GM12878 (cell line): ENCODE data around the gene POMT1. TPM values are rescaled to one million over a fixed set of nuclear protein-coding genes. Genes with fewer than 3 reads are reported as not detected.
A peak's percentile ranks its signal among the peaks of the same experiment; 100 is the strongest.

Experiments used
- ATAC-seq: fragments of 200-7000 bp; cut with Tn5 transposase; 3 replicates; pipeline ENCODE4 v1.9.1; 2020; ENCODE audit warnings: mild to moderate bottlenecking, moderate library complexity
- BruUV-seq: library from RNA; stranded (reverse); fragments of 400-500 nt; replicated peaks from 2 replicates; lab custom pipeline; 2021; lab: Mats Ljungman, UMichigan
- CTCF ChIA-PET: fragments of 300-600 bp; sonication (Branson Sonifier 250); formaldehyde crosslinking; extraction: SDS; loops from one replicate; lab custom pipeline; 2021; ENCODE audit warnings: inconsistent platforms; lab: Yijun Ruan, JAX
- POLR2A ChIA-PET: fragments of 350-600 bp; formaldehyde crosslinking; extraction: SDS; loops from one replicate; lab custom pipeline; 2021; ENCODE audit warnings: inconsistent platforms; lab: Charles Lee
- RAD21 ChIA-PET: fragments of 300-600 bp; sonication (Branson Sonifier 250); formaldehyde crosslinking; loops from one replicate; lab custom pipeline; 2023; ENCODE audit warnings: antibody characterized with exemption; ENCODE audit not compliant: unreplicated experiment; lab: Charles Lee
- SMC1A ChIA-PET: fragments of 300-600 bp; sonication (Branson Sonifier 250); formaldehyde crosslinking; loops from one replicate; lab custom pipeline; 2023; ENCODE audit not compliant: unreplicated experiment, uncharacterized antibody; lab: Charles Lee
- DNase-seq: peaks from one replicate; pipeline ENCODE4 v3.0.0-alpha.2; 2011; ENCODE audit warnings: low read depth, low spot score
- FAIRE-seq: peaks from 3 replicates; lab custom pipeline; 2011; peaks lifted over from hg19 to GRCh38; lab: Jason Lieb, UNC
- H2AFZ ChIP-seq: 2 replicates; pipeline ENCODE4 v1.6.0; 2011; ENCODE audit warnings: low read depth, low read length, control low read depth; ENCODE audit not compliant: control insufficient read depth
- H3K27ac ChIP-seq: 2 replicates; pipeline ENCODE4 v1.5.1; 2011; ENCODE audit warnings: control low read depth; ENCODE audit not compliant: control insufficient read depth, insufficient read depth
- H3K27me3 ChIP-seq, 2 experiments: replicated peaks in 1 of 2; 2 replicates each; pipeline versions ENCODE4 v1.6.0 to v1.6.1; 2011; ENCODE audit warnings: low read length in 1 of 2; ENCODE audit not compliant: control insufficient read depth in 2 of 2, insufficient read depth in 2 of 2
- H3K36me3 ChIP-seq, 2 experiments: 2 replicates each; pipeline ENCODE4 v1.5.1; 2011; ENCODE audit warnings: low read length in 1 of 2; ENCODE audit not compliant: control insufficient read depth in 2 of 2, insufficient read depth in 2 of 2
- H3K4me1 ChIP-seq: 2 replicates; pipeline ENCODE4 v1.6.1; 2011; ENCODE audit warnings: mild to moderate bottlenecking, low read length, moderate library complexity, mixed read lengths; ENCODE audit not compliant: control insufficient read depth, insufficient read depth
- H3K4me2 ChIP-seq: 2 replicates; pipeline ENCODE4 v1.6.0; 2011; ENCODE audit warnings: control low read depth; ENCODE audit not compliant: control insufficient read depth, insufficient read depth
- H3K4me3 ChIP-seq: fragments of 200-600 bp; sonication (generic); 2 replicates; pipeline ENCODE4 v1.5.1; 2016
- H3K79me2 ChIP-seq: 2 replicates; pipeline ENCODE4 v1.6.0; 2011; ENCODE audit warnings: low read length; ENCODE audit not compliant: control insufficient read depth, insufficient read depth
- H3K9ac ChIP-seq: 2 replicates; pipeline ENCODE4 v1.8.0; 2011; ENCODE audit warnings: low read length, control low read depth, mixed read lengths; ENCODE audit not compliant: control insufficient read depth, insufficient read depth
- H3K9me3 ChIP-seq: replicated peaks from 3 replicates; pipeline ENCODE4 v1.5.1; 2011; ENCODE audit warnings: mild to moderate bottlenecking, low read length; ENCODE audit not compliant: control insufficient read depth, insufficient read depth
- H4K20me1 ChIP-seq: 2 replicates; pipeline ENCODE4 v1.6.0; 2011; ENCODE audit not compliant: control insufficient read depth, insufficient read depth
- BCL3 ChIP-seq: IDR thresholded peaks from 2 replicates; pipeline ENCODE4 v1.6.1; 2011; ENCODE audit warnings: borderline replicate concordance, low read depth, mild to moderate bottlenecking, moderate library complexity, low read length; ENCODE audit not compliant: insufficient read depth, poor library complexity, severe bottlenecking
- JUNB ChIP-seq: IDR thresholded peaks from 2 replicates; pipeline ENCODE4 v1.6.1; 2016; ENCODE audit warnings: antibody characterized with exemption, mild to moderate bottlenecking
- NFXL1 ChIP-seq: fragments of 450-650 bp; IDR thresholded peaks from 2 replicates; pipeline ENCODE4 v1.6.1; 2017; ENCODE audit warnings: antibody characterized with exemption, mild to moderate bottlenecking, borderline replicate concordance
- NR2C1 ChIP-seq: fragments of 450-650 bp; IDR thresholded peaks from 2 replicates; pipeline ENCODE4 v1.6.1; 2017; ENCODE audit warnings: antibody characterized with exemption, mild to moderate bottlenecking, moderate library complexity
- PKNOX1 ChIP-seq: fragments of 450-650 bp; IDR thresholded peaks from 2 replicates; pipeline ENCODE4 v1.6.1; 2016; ENCODE audit warnings: mild to moderate bottlenecking
- POLR2A ChIP-seq: IDR thresholded peaks from 2 replicates; pipeline ENCODE4 v1.6.1; 2011; ENCODE audit warnings: low read depth, mild to moderate bottlenecking, low read length
- RELB ChIP-seq: fragments of 450-650 bp; IDR thresholded peaks from 2 replicates; pipeline ENCODE4 v1.6.1; 2017; ENCODE audit warnings: low read depth, mild to moderate bottlenecking, moderate library complexity
- SIN3A ChIP-seq: IDR thresholded peaks from 2 replicates; pipeline ENCODE4 v1.6.1; 2012; ENCODE audit warnings: low read depth, low read length, improper control_type of control experiment
- SMAD5 ChIP-seq: IDR thresholded peaks from 2 replicates; pipeline ENCODE4 v1.6.1; 2016; ENCODE audit warnings: antibody characterized with exemption, low read depth
- SMARCA5 ChIP-seq: fragments of 450-650 bp; IDR thresholded peaks from 2 replicates; pipeline ENCODE4 v1.6.1; 2017; ENCODE audit warnings: mild to moderate bottlenecking
- TARDBP ChIP-seq: IDR thresholded peaks from 2 replicates; pipeline ENCODE4 v1.6.1; 2016; ENCODE audit warnings: borderline replicate concordance
- ZNF217 ChIP-seq: fragments of 450-650 bp; IDR thresholded peaks from 2 replicates; pipeline ENCODE4 v1.6.1; 2017; ENCODE audit warnings: antibody characterized with exemption, mild to moderate bottlenecking
- WGBS: methylation state at CpG from one replicate; pipeline ENCODE4 v1.1.6; 2016; ENCODE audit warnings: low lambda C conversion rate; ENCODE audit not compliant: insufficient replicate concordance, insufficient coverage; ENCODE audit errors: missing lambda C conversion rate; 5-methylcytosine and 5-hydroxymethylcytosine counted together
- in situ Hi-C: fragments of 300-500 bp; cut with MboI; formaldehyde crosslinking; loops from 9 replicates; pipeline ENCODE4 v1.14.3; 2018; ENCODE audit warnings: mixed read lengths
- intact Hi-C: fragments of 100-400 bp; cut with micrococcal nuclease; formaldehyde crosslinking; loops from one replicate; pipeline ENCODE4 v1.14.2; 2022; ENCODE audit not compliant: unreplicated experiment
- polyA plus RNA-seq, 11 experiments: library from polyadenylated mRNA; depleted of rRNA in 4 of 11; unstranded in 6 of 11; stranded (reverse) in 5 of 11; fragments of >200 nt; fragmentation: Nextera tagmentation in 4 of 11; fragmentation: Illumina TruSeq in 1 of 11; extraction: Ambion mirVana in 4 of 11; extraction: Trizol in 1 of 11; gene quantifications; 1 replicate in 1 of 11; 2 replicates in 10 of 11; pipeline versions ENCODE4 v1.2.1 to v1.2.3, GENCODE V29; 2011 to 2016; ENCODE audit warnings: inconsistent platforms in 2 of 11, missing spikeins in 2 of 11, low read depth in 1 of 11
- total RNA-seq, 4 experiments: library from RNA; depleted of rRNA in 3 of 4; stranded (reverse); fragments of >200 nt in 3 of 4; fragmentation: Illumina TruSeq in 1 of 4; extraction: Trizol in 1 of 4; gene quantifications; 2 replicates each; pipeline versions ENCODE4 v1.2.1 to v1.2.3, GENCODE V29; 2013 to 2021

POMT1 gene
- total and polyA plus RNA-seq, 10 of the 15 experiments (the other 5 are each of a cell fraction or from before 2014, with no cell fraction given), result 1.2 to 19.2 (median 12.6) TPM

GRCh38 chr9:131522257-131523085 is 19.8 kb downstream of the POMT1 start:
- TF ChIP-seq NR2C1 (no peak), POLR2A (0 out of 2 replicates have a peak, but pooled peaks have one; percentile 51)
- no peak overlapping the region for H3K4me3 ChIP-seq
- ChIA-PET POLR2A (interaction anchor here (0.5 kb wide), 1 partner anchor 18 kb away, joined by 3 read pairs; no protein-coding TSS in a partner anchor), SMC1A (no interaction called here), CTCF (no interaction called here), RAD21 (no interaction called here)
- no TSS peak for BruUV-seq
- 91% methylated on average over 29 of the region's 29 CpGs for WGBS
- FAIRE-seq, result no peak
- no peak overlapping the region for H3K27ac ChIP-seq
- in situ Hi-C loops (no loop called here), intact Hi-C loops (no loop called here)
- H3K27me3 ChIP-seq, result no peaks in the 10 kb centered on the region
- peaks cover 15 to 21% of the 10 kb centered on the region in 2 experiments for H3K36me3 ChIP-seq
- ATAC-seq, result no peak
- no peak overlapping the region for H2AFZ ChIP-seq
- no peaks in the 10 kb centered on the region for H3K4me1 ChIP-seq
- no peak overlapping the region for H3K4me2 ChIP-seq
- H3K9ac ChIP-seq, result no peak overlapping the region
- DNase-seq, result no peak
- no peaks in the 10 kb centered on the region for H4K20me1 ChIP-seq
- no peaks in the 10 kb centered on the region for H3K9me3 ChIP-seq
- H3K79me2 ChIP-seq, result no peaks in the 10 kb centered on the region

GRCh38 chr9:131523086-131523388 is 20.3 kb downstream of the POMT1 start:
- intact Hi-C loops (no loop called here), in situ Hi-C loops (no loop called here)
- FAIRE-seq (no peak), ATAC-seq (no peak), DNase-seq (no peak)
- Histone ChIP-seq H3K36me3 (peaks cover 15 to 21% of the 10 kb centered on the region in 2 experiments), H3K27ac (no peak overlapping the region), H3K79me2 (no peaks in the 10 kb centered on the region), H4K20me1 (no peaks in the 10 kb centered on the region), H3K9me3 (no peaks in the 10 kb centered on the region), H3K4me1 (no peaks in the 10 kb centered on the region), H3K9ac (no peak overlapping the region), H2AFZ (no peak overlapping the region), H3K27me3 (no peaks in the 10 kb centered on the region), H3K4me2 (no peak overlapping the region), H3K4me3 (no peak overlapping the region)
- ChIA-PET SMC1A (no interaction called here), RAD21 (no interaction called here), CTCF (no interaction called here), POLR2A (interaction anchor here (0.5 kb wide), 1 partner anchor 18 kb away, joined by 3 read pairs; no protein-coding TSS in a partner anchor)
- TSS peak; percentile 77 for BruUV-seq
- no peak for TF ChIP-seq SIN3A
- no peak for TF ChIP-seq NFXL1
- no peak for TF ChIP-seq ZNF217
- no peak for TF ChIP-seq SMARCA5
- no peak for TF ChIP-seq PKNOX1
- no peak for TF ChIP-seq SMAD5
- no peak for TF ChIP-seq TARDBP
- no peak for TF ChIP-seq RELB
- no peak for TF ChIP-seq BCL3
- no peak for TF ChIP-seq JUNB
- 96% methylated on average over 9 of the region's 9 CpGs for WGBS
